GM12892 (cell line): ENCODE data around the gene DPP9.

ENCODE experiments used
- POLR2A ChIP-seq: IDR thresholded peaks from 2 replicates; pipeline ENCODE4 v1.6.1; 2011; ENCODE audit warnings: low read depth, low read length, control low read depth
- POLR2AphosphoS5 ChIP-seq: IDR thresholded peaks from 2 replicates; pipeline ENCODE4 v1.6.1; 2011; ENCODE audit warnings: low read depth, low read length, control low read depth

DNA sequence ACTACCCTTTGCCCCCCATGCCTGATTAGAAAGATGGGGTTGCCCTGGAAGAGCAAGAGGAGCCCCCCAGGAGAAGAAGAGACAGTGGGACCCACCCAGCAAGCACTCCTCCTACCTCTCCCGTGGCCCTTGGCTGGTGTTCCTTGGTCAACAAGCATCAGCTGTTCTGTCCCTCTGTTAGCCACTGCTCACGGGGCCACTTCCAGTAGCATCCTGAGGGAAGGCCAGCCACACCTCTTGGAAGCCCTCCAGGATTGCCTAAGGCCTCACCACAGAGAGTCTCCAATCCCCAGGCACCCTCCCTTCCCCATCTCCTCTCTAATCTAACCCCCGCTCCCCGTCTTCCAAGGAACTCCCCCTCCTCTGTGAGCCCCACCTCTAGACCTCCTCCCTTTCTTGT lies 15.1 kb upstream of the DPP9 start:
- TF ChIP-seq POLR2AphosphoS5 (no peak), POLR2A (no peak)
